Muscle layer of colon (tissue), 2 donors: Measurements from ENCODE around the gene CERT1.

Experiments used
- H3K27ac ChIP-seq: one replicate; pipeline ENCODE4 v1.7.0; 2013; ENCODE audit warnings: low read depth, mild to moderate bottlenecking, low read length, moderate library complexity
- H3K27me3 ChIP-seq, 2 donors: one replicate each; pipeline ENCODE4 v1.7.0; 2013; ENCODE audit warnings: low read length in 2 of 2, mild to moderate bottlenecking in 2 of 2; ENCODE audit not compliant: insufficient read depth in 2 of 2, control insufficient read depth in 1 of 2
- H3K36me3 ChIP-seq: one replicate; pipeline ENCODE4 v1.7.0; 2013; ENCODE audit warnings: mild to moderate bottlenecking, low read length; ENCODE audit not compliant: insufficient read depth
- H3K4me1 ChIP-seq: one replicate; pipeline ENCODE4 v1.7.0; 2013; ENCODE audit warnings: mild to moderate bottlenecking, low read length; ENCODE audit not compliant: insufficient read depth
- H3K4me3 ChIP-seq, 2 donors: one replicate each; pipeline ENCODE4 v1.7.0; 2013; ENCODE audit warnings: low read length in 2 of 2, low read depth in 1 of 2, mild to moderate bottlenecking in 1 of 2, moderate library complexity in 1 of 2
- H3K9ac ChIP-seq: one replicate; pipeline ENCODE4 v1.7.0; 2013; ENCODE audit warnings: low read length
- H3K9me3 ChIP-seq: one replicate; pipeline ENCODE4 v1.7.0; 2013; ENCODE audit warnings: mild to moderate bottlenecking, low read length
- donor health status: abdominal sarcoma.
- donor health status: Adenocarcinoma of cecum.

Gene CERT1

DNA sequence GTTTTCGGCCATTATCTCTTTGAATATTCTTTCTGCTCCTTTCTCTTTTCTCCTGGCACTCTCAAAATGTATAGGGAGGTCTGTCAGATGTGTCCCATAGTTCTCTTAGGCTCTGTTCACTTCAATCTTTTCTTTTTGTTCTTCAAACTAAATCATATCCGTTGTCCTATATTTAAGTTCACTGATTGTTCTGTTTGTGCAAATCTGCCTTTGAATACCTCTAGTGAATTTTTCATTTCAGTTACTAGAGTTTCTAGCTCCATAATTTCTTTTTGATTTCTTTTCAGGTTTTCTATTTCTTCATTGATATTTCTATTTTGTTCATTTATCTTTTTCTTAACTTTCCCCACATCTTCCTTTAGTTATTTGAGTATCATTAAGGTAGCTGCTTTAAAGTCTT lies 65.4 kb downstream of the CERT1 start:
- Histone ChIP-seq H3K27ac (no peak overlapping the region), H3K9me3 (peaks cover 5% of the 10 kb centered on the region), H3K4me3 (no peak overlapping the region), H3K9ac (no peak overlapping the region), H3K27me3 (no peaks in the 10 kb centered on the region), H3K4me1 (no peaks in the 10 kb centered on the region), H3K36me3 (no peaks in the 10 kb centered on the region)

DNA sequence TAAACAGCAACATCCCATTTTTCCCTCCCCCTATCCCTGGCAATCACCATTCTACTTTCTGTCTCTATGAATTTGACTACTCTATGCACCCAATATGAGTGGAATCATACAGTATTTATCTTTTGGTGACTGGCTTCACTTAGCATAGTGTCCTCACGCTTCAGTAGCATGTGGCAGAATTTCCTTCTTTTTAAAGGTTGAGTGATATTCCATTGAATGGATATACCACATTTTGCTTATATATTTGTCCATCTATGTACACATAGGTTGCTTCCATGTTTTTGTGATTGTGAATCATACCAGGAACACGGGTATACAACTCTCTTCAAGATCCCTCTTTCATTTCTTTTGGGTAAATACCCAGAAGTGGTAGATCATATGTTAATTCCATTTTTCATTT lies 69.9 kb downstream of the CERT1 start:
- H3K4me1 ChIP-seq, result no peaks in the 10 kb centered on the region
- H3K27ac ChIP-seq, result no peak overlapping the region
- peaks cover under 1% of the 10 kb centered on the region for H3K9me3 ChIP-seq
- no peak overlapping the region for H3K4me3 ChIP-seq
- H3K36me3 ChIP-seq, result no peaks in the 10 kb centered on the region
- H3K27me3 ChIP-seq, result no peaks in the 10 kb centered on the region
- no peak overlapping the region for H3K9ac ChIP-seq

DNA sequence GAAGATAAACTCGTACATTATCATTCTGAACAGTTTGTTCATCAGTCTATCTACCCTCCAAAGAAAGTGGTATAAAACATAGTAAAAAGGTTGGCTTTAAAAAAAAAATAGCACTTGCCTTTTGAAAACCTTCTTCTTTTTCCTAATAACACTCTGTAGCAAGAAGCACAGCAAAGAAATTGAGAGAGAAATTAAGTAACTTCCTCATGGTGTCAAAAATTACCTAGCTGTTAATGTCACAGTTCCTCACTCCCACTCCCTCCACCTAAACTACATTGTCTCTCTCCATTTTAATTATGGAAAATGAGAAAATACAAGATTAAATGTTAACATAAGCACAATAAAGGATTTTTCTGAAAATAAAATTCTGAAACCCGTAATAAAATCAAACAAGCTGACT lies 72.2 kb downstream of the CERT1 start:
- Histone ChIP-seq H3K4me1 (no peaks in the 10 kb centered on the region), H3K27me3 (no peaks in the 10 kb centered on the region), H3K27ac (no peak overlapping the region), H3K36me3 (no peaks in the 10 kb centered on the region), H3K9me3 (no peaks in the 10 kb centered on the region), H3K9ac (no peak overlapping the region), H3K4me3 (no peak overlapping the region)

DNA sequence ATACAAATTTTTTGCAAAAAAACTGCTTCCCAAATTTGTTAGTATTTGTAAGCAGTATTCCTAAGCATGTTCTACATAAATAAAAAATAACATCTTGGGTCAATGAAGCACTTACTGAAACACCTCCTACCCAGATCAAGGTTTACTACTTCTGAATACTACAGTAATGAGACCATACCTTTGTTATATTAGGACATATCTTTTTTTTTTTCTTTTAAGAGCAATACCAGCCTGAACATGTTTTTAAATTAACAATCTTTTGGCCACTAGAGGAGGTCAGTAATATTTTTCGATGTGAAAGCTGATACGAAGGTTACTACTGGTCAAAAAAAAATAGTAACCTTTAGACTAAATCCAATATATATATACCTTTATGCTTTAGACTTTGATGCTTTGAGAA lies 72.7 kb downstream of the CERT1 start:
- no peak overlapping the region for H3K27ac ChIP-seq
- H3K9ac ChIP-seq, result no peak overlapping the region
- no peaks in the 10 kb centered on the region for H3K36me3 ChIP-seq
- no peaks in the 10 kb centered on the region for H3K4me1 ChIP-seq
- no peaks in the 10 kb centered on the region for H3K9me3 ChIP-seq
- no peaks in the 10 kb centered on the region for H3K27me3 ChIP-seq
- no peak overlapping the region for H3K4me3 ChIP-seq

DNA sequence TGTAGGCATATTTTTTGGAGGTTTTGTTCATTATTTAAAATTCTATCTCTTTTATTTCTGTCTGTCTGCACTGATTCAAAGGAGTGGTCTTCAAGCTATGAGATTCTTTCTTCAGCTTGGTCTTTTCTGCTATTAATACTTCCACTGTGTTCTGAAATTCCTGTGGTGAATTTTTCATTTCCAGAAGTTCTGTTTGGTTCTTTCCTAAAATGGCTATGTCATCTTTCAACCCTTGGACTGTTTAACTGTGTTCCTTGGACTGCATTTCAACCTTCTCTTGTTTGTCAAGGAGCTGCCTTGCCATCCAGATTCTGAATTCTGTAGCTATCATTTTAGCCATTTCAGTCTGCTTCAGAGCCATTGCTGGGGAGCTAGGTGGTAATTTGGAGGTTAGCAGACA lies 76.3 kb downstream of the CERT1 start:
- Histone ChIP-seq H3K27me3 (no peaks in the 10 kb centered on the region), H3K9ac (no peak overlapping the region), H3K27ac (no peak overlapping the region), H3K4me3 (no peak overlapping the region), H3K36me3 (no peaks in the 10 kb centered on the region), H3K9me3 (no peaks in the 10 kb centered on the region), H3K4me1 (no peaks in the 10 kb centered on the region)

DNA sequence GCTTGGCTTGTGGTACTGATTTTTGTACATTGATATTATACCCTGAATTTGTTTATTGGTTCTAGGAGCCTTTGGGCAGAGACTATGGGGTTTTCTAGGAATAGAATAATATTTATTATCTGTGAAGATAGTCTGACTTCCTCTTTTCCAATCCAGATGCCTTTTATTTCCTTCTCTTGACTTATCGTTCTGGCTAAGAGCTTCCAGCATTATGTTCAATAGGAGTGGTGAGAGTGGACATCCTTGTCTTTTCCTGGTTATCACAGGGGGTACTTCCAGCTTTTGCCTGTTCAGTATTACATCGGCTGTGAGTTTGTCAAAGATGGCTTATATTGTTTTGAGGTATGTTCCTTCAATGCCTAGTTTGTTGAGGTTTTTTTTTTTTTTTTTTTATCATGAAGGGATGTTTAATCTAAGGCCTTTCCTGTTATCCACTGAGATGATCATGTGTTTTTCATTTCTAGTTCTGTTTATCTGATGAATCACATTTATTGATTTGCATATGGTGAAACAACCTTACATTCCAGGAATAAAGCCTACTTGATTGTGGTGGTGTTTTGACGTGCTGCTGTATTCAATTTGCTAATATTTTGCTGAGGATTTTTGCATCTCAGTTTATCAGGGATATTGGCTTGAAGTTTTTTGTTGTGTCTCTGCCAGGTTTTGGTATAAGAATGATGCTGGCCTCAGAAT lies 77.5 kb downstream of the CERT1 start:
- Histone ChIP-seq H3K27ac (no peak overlapping the region), H3K36me3 (no peaks in the 10 kb centered on the region), H3K4me3 (no peak overlapping the region), H3K4me1 (no peaks in the 10 kb centered on the region), H3K9me3 (no peaks in the 10 kb centered on the region), H3K27me3 (no peaks in the 10 kb centered on the region), H3K9ac (no peak overlapping the region)

DNA sequence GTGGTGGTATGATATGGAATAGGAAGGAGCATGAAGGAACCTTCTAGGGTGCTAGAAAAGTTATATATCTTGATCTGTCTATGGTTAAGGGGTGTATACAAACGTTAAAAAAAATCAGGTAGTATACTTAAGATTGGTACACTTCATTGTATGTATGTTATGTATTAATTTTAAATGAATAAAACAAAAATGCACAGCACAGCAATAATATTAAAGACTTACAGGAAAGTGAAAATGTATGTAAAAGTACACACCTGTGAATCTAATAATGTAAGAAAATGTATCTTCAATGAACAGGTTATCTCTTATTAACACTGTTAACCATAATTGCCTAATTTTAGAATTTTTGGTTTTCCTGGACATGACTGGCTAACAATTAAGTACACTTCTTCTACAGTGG lies 97.2 kb downstream of the CERT1 start:
- H3K27me3 ChIP-seq, result no peaks in the 10 kb centered on the region
- no peaks in the 10 kb centered on the region for H3K4me1 ChIP-seq
- H3K9ac ChIP-seq, result no peak overlapping the region
- H3K9me3 ChIP-seq, result no peaks in the 10 kb centered on the region
- no peak overlapping the region for H3K27ac ChIP-seq
- peaks cover 18% of the 10 kb centered on the region for H3K36me3 ChIP-seq
- no peak overlapping the region for H3K4me3 ChIP-seq

DNA sequence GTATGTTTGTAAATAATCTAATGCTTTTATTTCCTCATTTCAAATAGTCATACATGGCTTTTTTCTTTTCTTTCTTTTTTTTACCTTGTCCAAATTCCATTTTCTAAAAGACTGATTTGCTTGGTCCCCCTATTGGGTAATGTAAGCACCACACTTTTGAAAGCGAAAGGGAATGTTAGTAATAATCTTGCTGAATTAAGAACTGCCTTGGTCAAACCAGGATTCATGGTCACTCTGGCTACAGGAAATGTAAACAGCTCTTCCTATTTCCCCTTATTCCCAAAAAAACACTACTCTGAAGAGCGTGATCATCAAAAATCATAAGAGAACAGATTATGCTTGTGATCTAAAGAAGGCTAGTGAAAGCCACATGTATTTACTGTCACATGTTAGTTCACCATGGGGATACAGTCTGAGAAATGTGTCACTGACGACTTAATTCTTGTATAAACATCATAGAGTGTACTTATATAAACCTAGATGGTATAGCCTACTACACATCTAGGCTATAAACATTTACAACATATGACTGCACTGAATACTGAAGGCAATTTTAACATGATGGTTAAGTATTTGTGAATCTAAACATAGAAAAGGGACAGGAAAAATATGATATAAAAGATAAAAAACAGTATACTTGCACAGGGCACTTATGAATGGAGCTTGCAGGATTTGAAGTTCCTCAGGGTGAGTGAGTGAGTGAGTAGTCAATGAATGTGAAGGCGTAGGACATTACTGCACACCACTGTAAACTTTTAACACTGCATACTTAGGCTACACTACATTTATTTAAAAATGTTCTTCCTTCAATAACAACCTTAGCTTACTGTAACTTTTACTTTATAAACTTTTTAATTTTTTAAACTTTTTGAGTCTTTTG lies 99.1 kb downstream of the CERT1 start:
- Histone ChIP-seq H3K9ac (no peak overlapping the region), H3K36me3 (peaks cover 14% of the 10 kb centered on the region), H3K27me3 (no peaks in the 10 kb centered on the region), H3K4me1 (no peaks in the 10 kb centered on the region), H3K27ac (no peak overlapping the region), H3K4me3 (no peak overlapping the region), H3K9me3 (no peaks in the 10 kb centered on the region)

DNA sequence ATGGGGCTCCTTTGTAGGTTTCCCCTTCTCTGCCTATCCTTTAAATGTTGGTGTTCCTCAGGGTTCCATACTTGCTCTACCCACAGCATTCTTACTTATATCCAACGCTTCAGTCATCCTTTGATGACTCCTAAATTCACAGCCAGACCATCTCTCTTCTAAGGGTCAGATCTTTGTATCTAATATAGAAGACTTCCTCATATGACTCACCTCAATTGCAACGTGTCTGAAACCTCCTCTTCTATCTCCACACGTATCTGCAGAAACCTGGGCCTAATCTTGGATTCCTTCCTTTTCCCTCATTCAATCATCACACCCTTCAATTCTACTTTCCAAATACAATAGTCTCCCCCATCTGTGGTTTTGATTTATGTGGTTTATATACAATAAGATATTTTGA lies 106.1 kb downstream of the CERT1 start:
- Histone ChIP-seq H3K27ac (no peak overlapping the region), H3K9ac (no peak overlapping the region), H3K4me1 (no peaks in the 10 kb centered on the region), H3K36me3 (no peaks in the 10 kb centered on the region), H3K4me3 (no peak overlapping the region), H3K9me3 (no peaks in the 10 kb centered on the region), H3K27me3 (no peaks in the 10 kb centered on the region)

DNA sequence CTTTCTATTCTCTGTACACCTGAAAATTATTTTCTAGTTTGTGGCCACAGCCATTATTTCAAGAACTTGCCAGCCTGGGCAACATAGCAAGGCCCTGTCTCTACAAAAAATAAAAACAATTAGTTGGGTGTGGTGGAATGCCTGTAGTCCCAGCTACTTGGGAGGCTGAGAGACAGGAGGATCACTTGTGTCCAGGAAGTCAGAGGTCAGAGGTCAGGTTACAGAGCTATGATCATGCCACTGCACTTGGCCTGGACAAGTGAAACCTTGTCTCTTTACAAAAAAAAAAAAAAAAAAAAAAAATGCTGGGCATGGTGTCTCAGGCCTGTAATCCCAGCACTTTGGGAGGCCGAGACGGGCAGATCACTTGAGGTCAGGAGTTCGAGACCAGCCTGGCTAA lies 116.2 kb downstream of the CERT1 start:
- H3K4me1 ChIP-seq, result no peaks in the 10 kb centered on the region
- no peak overlapping the region for H3K27ac ChIP-seq
- H3K9ac ChIP-seq, result no peak overlapping the region
- H3K27me3 ChIP-seq, result no peaks in the 10 kb centered on the region
- H3K36me3 ChIP-seq, result peaks cover 6% of the 10 kb centered on the region
- no peaks in the 10 kb centered on the region for H3K9me3 ChIP-seq
- no peak overlapping the region for H3K4me3 ChIP-seq

DNA sequence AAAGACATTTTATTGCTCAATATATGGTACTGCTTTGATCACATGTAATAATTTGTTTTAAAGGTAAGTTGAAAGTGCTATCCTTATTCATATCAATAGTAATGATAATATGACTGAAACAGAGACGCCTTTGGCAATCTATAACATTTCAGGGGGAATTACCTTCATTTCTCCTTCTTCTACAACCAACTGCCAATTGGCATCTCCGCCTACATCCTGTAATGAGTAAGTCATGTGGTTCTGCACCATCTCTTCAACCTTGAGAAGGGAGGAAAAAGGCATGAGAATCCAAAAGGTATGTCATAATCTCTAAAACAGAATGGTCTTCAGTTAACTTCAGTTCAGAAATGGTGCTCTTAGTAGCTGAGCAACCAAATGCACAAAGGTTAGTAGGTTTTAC lies 122.0 kb downstream of the CERT1 start:
- no peak overlapping the region for H3K27ac ChIP-seq
- no peaks in the 10 kb centered on the region for H3K27me3 ChIP-seq
- H3K36me3 ChIP-seq, result peaks cover 9% of the 10 kb centered on the region
- no peaks in the 10 kb centered on the region for H3K4me1 ChIP-seq
- no peaks in the 10 kb centered on the region for H3K9me3 ChIP-seq
- H3K4me3 ChIP-seq, result no peak overlapping the region
- H3K9ac ChIP-seq, result no peak overlapping the region

DNA sequence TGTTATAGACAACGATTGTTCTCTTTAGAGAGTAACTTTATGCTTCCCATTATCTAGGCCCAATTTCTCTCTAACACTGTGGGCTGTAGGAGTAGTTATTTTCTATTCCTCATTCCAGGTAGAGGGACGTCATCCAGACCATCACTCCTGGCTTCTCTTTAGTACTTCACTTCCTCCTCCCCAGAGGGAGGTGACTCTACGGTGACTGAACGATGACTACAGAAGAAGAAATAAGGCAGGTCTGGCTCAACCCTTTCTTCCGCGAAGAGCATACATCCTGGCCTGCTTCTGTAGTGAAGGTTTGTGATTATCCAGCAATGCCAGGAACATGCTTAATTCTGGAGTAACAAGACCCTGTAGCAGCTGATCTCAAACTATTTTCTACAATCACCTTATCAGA lies 123.6 kb downstream of the CERT1 start:
- Histone ChIP-seq H3K27ac (no peak overlapping the region), H3K4me1 (no peaks in the 10 kb centered on the region), H3K36me3 (peaks cover 17% of the 10 kb centered on the region), H3K4me3 (no peak overlapping the region), H3K27me3 (no peaks in the 10 kb centered on the region), H3K9ac (no peak overlapping the region), H3K9me3 (no peaks in the 10 kb centered on the region)
